GM21423 (cell line): ENCODE data around the gene MAP3K9.

Experiments
- ATAC-seq: cut with Tn5 transposase; IDR thresholded peaks from one replicate; pipeline ENCODE4 v1.9.1; 2021; ENCODE audit warnings: mild to moderate bottlenecking, moderate library complexity; ENCODE audit not compliant: unreplicated experiment

The MAP3K9 gene

GRCh38 chr14:70788898-70789297, 20.4 kb downstream of the MAP3K9 start:
- ATAC-seq = no peak

GRCh38 chr14:70785556-70785955, 23.8 kb downstream of the MAP3K9 start:
- ATAC-seq = no peak

- ATAC-seq = no peak
These were observed 24.4 kb downstream of the MAP3K9 start for GRCh38 chr14:70784886-70785285.

- ATAC-seq = no peak
These were observed 27.0 kb downstream of the MAP3K9 start for GRCh38 chr14:70782361-70782760.

GRCh38 chr14:70780396-70781075, 28.8 kb downstream of the MAP3K9 start:
- ATAC-seq = peak; percentile 72

- no peak for ATAC-seq
These were observed 29.6 kb downstream of the MAP3K9 start for GRCh38 chr14:70779667-70780066.

- ATAC-seq = no peak
These were observed 33.1 kb downstream of the MAP3K9 start for GRCh38 chr14:70776197-70776596.

GRCh38 chr14:70773182-70773862, 36.0 kb downstream of the MAP3K9 start:
- ATAC-seq = no peak

- ATAC-seq = no peak
These were observed 37.5 kb downstream of the MAP3K9 start for GRCh38 chr14:70771781-70772212.

GRCh38 chr14:70770490-70770889, 38.8 kb downstream of the MAP3K9 start:
- no peak for ATAC-seq

- no peak for ATAC-seq
These were observed 49.9 kb downstream of the MAP3K9 start for GRCh38 chr14:70759398-70759797.

- no peak for ATAC-seq
These were observed 53.7 kb downstream of the MAP3K9 start for GRCh38 chr14:70755655-70756054.

GRCh38 chr14:70754991-70755390, 54.3 kb downstream of the MAP3K9 start:
- no peak for ATAC-seq

- no peak for ATAC-seq
These were observed 55.8 kb downstream of the MAP3K9 start for GRCh38 chr14:70753518-70753953.

GRCh38 chr14:70748422-70748821, 60.9 kb downstream of the MAP3K9 start:
- ATAC-seq = no peak

GRCh38 chr14:70744641-70745040, 64.7 kb downstream of the MAP3K9 start:
- ATAC-seq = no peak

GRCh38 chr14:70742316-70742715, 67.0 kb downstream of the MAP3K9 start:
- no peak for ATAC-seq

GRCh38 chr14:70741482-70741881, 67.8 kb downstream of the MAP3K9 start:
- ATAC-seq = no peak

- no peak for ATAC-seq
These were observed 74.3 kb downstream of the MAP3K9 start for GRCh38 chr14:70735043-70735442.

- ATAC-seq = no peak
These were observed 77.7 kb downstream of the MAP3K9 start for GRCh38 chr14:70731447-70732239.

GRCh38 chr14:70730393-70730792, 78.9 kb downstream of the MAP3K9 start:
- no peak for ATAC-seq
